ENCODE results near the gene GRK2. TPM values are rescaled to one million over a fixed set of nuclear protein-coding genes. Genes with fewer than 3 reads are reported as not detected.
A peak's percentile ranks its signal among the peaks of the same experiment; 100 is the strongest.

GRK2 gene
- polyA plus RNA-seq, 1 donor = 82.5 TPM

GRCh38 chr11:67308031-67308866 lies 42.0 kb downstream of the GRK2 start:
- Histone ChIP-seq H3K9me3 (ENCODE audit: control insufficient read depth, low read depth, low read length) (peaks cover 4% of the 10 kb centered on the region), H3K27ac (ENCODE audit: low read length) (no peak overlapping the region), H3K36me3 (ENCODE audit: control insufficient read depth, insufficient read depth, low read length) (peaks cover 48% of the 10 kb centered on the region), H3K4me3 (ENCODE audit: low read length) (no peak overlapping the region), H3K4me1 (ENCODE audit: control insufficient read depth, insufficient read depth, low read length) (peaks cover 14% of the 10 kb centered on the region), H3K27me3 (ENCODE audit: control insufficient read depth, insufficient read depth, low read length) (no peaks in the 10 kb centered on the region)
- no CpG with 5 or more reads among the region's 20 CpGs for WGBS (ENCODE audit: insufficient coverage, low lambda C conversion rate)
- DNase-seq = no peak

GRCh38 chr11:67309166-67309565 lies 42.9 kb downstream of the GRK2 start:
- no CpG with 5 or more reads among the region's 11 CpGs for WGBS (ENCODE audit: insufficient coverage, low lambda C conversion rate)

GRCh38 chr11:67309661-67310061 lies 43.4 kb downstream of the GRK2 start:
- DNase-seq = no peak
- Histone ChIP-seq H3K36me3 (ENCODE audit: control insufficient read depth, insufficient read depth, low read length) (peaks cover 48% of the 10 kb centered on the region), H3K9me3 (ENCODE audit: control insufficient read depth, low read depth, low read length) (no peaks in the 10 kb centered on the region), H3K4me3 (ENCODE audit: low read length) (no peak overlapping the region), H3K27me3 (ENCODE audit: control insufficient read depth, insufficient read depth, low read length) (no peaks in the 10 kb centered on the region), H3K27ac (ENCODE audit: low read length) (no peak overlapping the region), H3K4me1 (ENCODE audit: control insufficient read depth, insufficient read depth, low read length) (peaks cover 12% of the 10 kb centered on the region)
- no CpG with 5 or more reads among the region's 14 CpGs for WGBS (ENCODE audit: insufficient coverage, low lambda C conversion rate)

More at GRCh38 chr11:67309166-67309565, 42.9 kb downstream of the GRK2 start:
- H3K4me1 ChIP-seq (ENCODE audit: control insufficient read depth, insufficient read depth, low read length) = peaks cover 17% of the 10 kb centered on the region
- no peaks in the 10 kb centered on the region for H3K27me3 ChIP-seq (ENCODE audit: control insufficient read depth, insufficient read depth, low read length)
- DNase-seq = no peak
- peaks cover under 1% of the 10 kb centered on the region for H3K9me3 ChIP-seq (ENCODE audit: control insufficient read depth, low read depth, low read length)
- H3K4me3 ChIP-seq (ENCODE audit: low read length) = no peak overlapping the region
- no peak overlapping the region for H3K27ac ChIP-seq (ENCODE audit: low read length)
- H3K36me3 ChIP-seq (ENCODE audit: control insufficient read depth, insufficient read depth, low read length) = peaks cover 48% of the 10 kb centered on the region

GRCh38 chr11:67310246-67311050 lies 44.2 kb downstream of the GRK2 start:
- Histone ChIP-seq H3K4me3 (ENCODE audit: low read length) (no peak overlapping the region), H3K27ac (ENCODE audit: low read length) (no peak overlapping the region), H3K36me3 (ENCODE audit: control insufficient read depth, insufficient read depth, low read length) (peaks cover 48% of the 10 kb centered on the region), H3K9me3 (ENCODE audit: control insufficient read depth, low read depth, low read length) (no peaks in the 10 kb centered on the region), H3K4me1 (ENCODE audit: control insufficient read depth, insufficient read depth, low read length) (peaks cover 10% of the 10 kb centered on the region), H3K27me3 (ENCODE audit: control insufficient read depth, insufficient read depth, low read length) (no peaks in the 10 kb centered on the region)
- no peak for DNase-seq
- no CpG with 5 or more reads among the region's 19 CpGs for WGBS (ENCODE audit: insufficient coverage, low lambda C conversion rate)

- Histone ChIP-seq H3K27me3 (ENCODE audit: control insufficient read depth, insufficient read depth, low read length) (no peaks in the 10 kb centered on the region), H3K9me3 (ENCODE audit: control insufficient read depth, low read depth, low read length) (no peaks in the 10 kb centered on the region), H3K4me1 (ENCODE audit: control insufficient read depth, insufficient read depth, low read length) (peaks cover 10% of the 10 kb centered on the region), H3K36me3 (ENCODE audit: control insufficient read depth, insufficient read depth, low read length) (peaks cover 48% of the 10 kb centered on the region), H3K27ac (ENCODE audit: low read length) (no peak overlapping the region), H3K4me3 (ENCODE audit: low read length) (no peak overlapping the region)
- WGBS (ENCODE audit: insufficient coverage, low lambda C conversion rate) = no CpG with 5 or more reads among the region's 18 CpGs
- no peak for DNase-seq
Observed at GRCh38 chr11:67311051-67311555, 44.8 kb downstream of the GRK2 start.

GRCh38 chr11:67311556-67312082 lies 45.3 kb downstream of the GRK2 start:
- Histone ChIP-seq H3K4me3 (ENCODE audit: low read length) (no peak overlapping the region), H3K27ac (ENCODE audit: low read length) (no peak overlapping the region), H3K4me1 (ENCODE audit: control insufficient read depth, insufficient read depth, low read length) (peaks cover 10% of the 10 kb centered on the region), H3K27me3 (ENCODE audit: control insufficient read depth, insufficient read depth, low read length) (no peaks in the 10 kb centered on the region), H3K36me3 (ENCODE audit: control insufficient read depth, insufficient read depth, low read length) (peaks cover 45% of the 10 kb centered on the region), H3K9me3 (ENCODE audit: control insufficient read depth, low read depth, low read length) (no peaks in the 10 kb centered on the region)
- no CpG with 5 or more reads among the region's 15 CpGs for WGBS (ENCODE audit: insufficient coverage, low lambda C conversion rate)
- no peak for DNase-seq

- 100% methylated on average over 1 of the region's 22 CpGs for WGBS (ENCODE audit: insufficient coverage, low lambda C conversion rate)
- H3K4me3 ChIP-seq (ENCODE audit: low read length) = no peak overlapping the region
- H3K36me3 ChIP-seq (ENCODE audit: control insufficient read depth, insufficient read depth, low read length) = peaks cover 37% of the 10 kb centered on the region
- H3K27me3 ChIP-seq (ENCODE audit: control insufficient read depth, insufficient read depth, low read length) = no peaks in the 10 kb centered on the region
- peak; percentile 53 to 82 for DNase-seq
- H3K4me1 ChIP-seq (ENCODE audit: control insufficient read depth, insufficient read depth, low read length) = peaks cover 10% of the 10 kb centered on the region
- peak overlapping the region; percentile 77 for H3K27ac ChIP-seq (ENCODE audit: low read length)
- no peaks in the 10 kb centered on the region for H3K9me3 ChIP-seq (ENCODE audit: control insufficient read depth, low read depth, low read length)
Observed at GRCh38 chr11:67312187-67313021, 46.1 kb downstream of the GRK2 start.

GRCh38 chr11:67313125-67313890 lies 47.0 kb downstream of the GRK2 start:
- Histone ChIP-seq H3K27ac (ENCODE audit: low read length) (peak overlapping the region; percentile 77), H3K4me3 (ENCODE audit: low read length) (no peak overlapping the region), H3K9me3 (ENCODE audit: control insufficient read depth, low read depth, low read length) (no peaks in the 10 kb centered on the region), H3K27me3 (ENCODE audit: control insufficient read depth, insufficient read depth, low read length) (no peaks in the 10 kb centered on the region), H3K4me1 (ENCODE audit: control insufficient read depth, insufficient read depth, low read length) (peaks cover 11% of the 10 kb centered on the region), H3K36me3 (ENCODE audit: control insufficient read depth, insufficient read depth, low read length) (peaks cover 28% of the 10 kb centered on the region)
- 80% methylated on average over 1 of the region's 11 CpGs for WGBS (ENCODE audit: insufficient coverage, low lambda C conversion rate)
- DNase-seq = no peak

GRCh38 chr11:67314218-67314617 lies 47.9 kb downstream of the GRK2 start:
- Histone ChIP-seq H3K4me3 (ENCODE audit: low read length) (no peak overlapping the region), H3K27me3 (ENCODE audit: control insufficient read depth, insufficient read depth, low read length) (no peaks in the 10 kb centered on the region), H3K36me3 (ENCODE audit: control insufficient read depth, insufficient read depth, low read length) (peaks cover 20% of the 10 kb centered on the region), H3K9me3 (ENCODE audit: control insufficient read depth, low read depth, low read length) (no peaks in the 10 kb centered on the region), H3K27ac (ENCODE audit: low read length) (no peak overlapping the region), H3K4me1 (ENCODE audit: control insufficient read depth, insufficient read depth, low read length) (peaks cover 13% of the 10 kb centered on the region)
- no CpG with 5 or more reads among the region's 2 CpGs for WGBS (ENCODE audit: insufficient coverage, low lambda C conversion rate)
- no peak for DNase-seq

Data from large intestine (tissue), 3 donors.